Naive thymus-derived CD4-positive, alpha-beta T cell (primary cell): ENCODE results near the gene ZNF23. TPM values are rescaled to one million over a fixed set of nuclear protein-coding genes. Genes with fewer than 3 reads are reported as not detected.

Source experiments
- ATAC-seq: fragments of 150-1000 bp; cut with Tn5 transposase; 2 replicates; pipeline ENCODE4 v1.10.0; 2021; ENCODE audit warnings: mild to moderate bottlenecking, moderate library complexity
- CTCF ChIA-PET: fragments of 350-600 bp; sonication (Branson Sonifier 250); formaldehyde crosslinking; loops from one replicate; lab custom pipeline; 2021; ENCODE audit warnings: antibody characterized with exemption; lab: Charles Lee
- POLR2A ChIA-PET: fragments of 350-600 bp; sonication (Branson Sonifier 250); formaldehyde crosslinking; loops from one replicate; lab custom pipeline; 2021; ENCODE audit warnings: antibody characterized with exemption, inconsistent platforms; lab: Charles Lee
- DNase-seq, 9 donors: peaks; one replicate each; pipeline versions ENCODE4 v3.0.0 to v3.0.0-alpha.2; 2020 to 2022; ENCODE audit warnings: mixed read lengths in 1 of 9
- H3K27ac ChIP-seq: one replicate; pipeline ENCODE4 v1.7.0; 2013; ENCODE audit warnings: mild to moderate bottlenecking, low read depth, low read length, moderate library complexity
- H3K27me3 ChIP-seq, 2 donors: one replicate each; pipeline ENCODE4 v1.7.0; 2013; ENCODE audit warnings: low read length in 2 of 2, mild to moderate bottlenecking in 2 of 2, moderate library complexity in 2 of 2; ENCODE audit not compliant: control insufficient read depth in 2 of 2, insufficient read depth in 2 of 2
- H3K36me3 ChIP-seq, 3 experiments: 1 replicate in 2 of 3; 2 replicates in 1 of 3; pipeline ENCODE4 v1.7.0; 2013; ENCODE audit warnings: low read length in 3 of 3, mild to moderate bottlenecking in 3 of 3, moderate library complexity in 1 of 3; ENCODE audit not compliant: insufficient read depth in 3 of 3, control insufficient read depth in 2 of 3
- H3K4me1 ChIP-seq, 2 donors: one replicate each; pipeline ENCODE4 v1.7.0; 2013; ENCODE audit warnings: low read length in 2 of 2, mild to moderate bottlenecking in 2 of 2, moderate library complexity in 1 of 2; ENCODE audit not compliant: control insufficient read depth in 2 of 2, insufficient read depth in 2 of 2
- H3K4me3 ChIP-seq: 2 replicates; pipeline ENCODE4 v1.7.0; 2013; ENCODE audit warnings: mild to moderate bottlenecking, low read length
- H3K9me3 ChIP-seq, 3 experiments: 1 replicate in 2 of 3; 2 replicates in 1 of 3; pipeline ENCODE4 v1.7.0; 2013; ENCODE audit warnings: low read length in 3 of 3; ENCODE audit not compliant: control insufficient read depth in 2 of 3
- H3K27ac Mint-ChIP-seq, 9 donors: one replicate each; pipeline ENCODE4 v1.8.0; 2020 to 2022; ENCODE audit warnings: mixed read lengths in 9 of 9, mild to moderate bottlenecking in 8 of 9, moderate library complexity in 5 of 9, inconsistent platforms in 2 of 9
- H3K27me3 Mint-ChIP-seq, 5 donors: one replicate each; pipeline ENCODE4 v1.8.0; 2021 to 2022; ENCODE audit warnings: mixed read lengths in 5 of 5, mild to moderate bottlenecking in 1 of 5
- H3K36me3 Mint-ChIP-seq, 5 donors: one replicate each; pipeline ENCODE4 v1.8.0; 2020 to 2022; ENCODE audit warnings: mixed read lengths in 5 of 5, mild to moderate bottlenecking in 3 of 5, inconsistent platforms in 1 of 5
- H3K4me1 Mint-ChIP-seq, 7 donors: one replicate each; pipeline ENCODE4 v1.8.0; 2020 to 2022; ENCODE audit warnings: mixed read lengths in 7 of 7, mild to moderate bottlenecking in 3 of 7, inconsistent platforms in 1 of 7
- H3K4me3 Mint-ChIP-seq, 10 donors: one replicate each; pipeline ENCODE4 v1.8.0; 2020 to 2022; ENCODE audit warnings: mild to moderate bottlenecking in 10 of 10, mixed read lengths in 10 of 10, moderate library complexity in 6 of 10, inconsistent platforms in 2 of 10
- H3K9me3 Mint-ChIP-seq, 11 donors: one replicate each; pipeline ENCODE4 v1.8.0; 2020 to 2022; ENCODE audit warnings: mixed read lengths in 11 of 11, mild to moderate bottlenecking in 4 of 11, inconsistent platforms in 1 of 11, moderate library complexity in 1 of 11
- intact Hi-C, 2 donors: fragments of 100-400 bp; cut with micrococcal nuclease; formaldehyde crosslinking; loops; one replicate each; pipeline ENCODE4 v1.15.1; 2023
- polyA plus RNA-seq, 2 donors: library from polyadenylated mRNA; unstranded; fragments of 300-500 nt; fragmentation: Illumina TruSeq; gene quantifications; one replicate each; pipeline ENCODE4 v1.2.3, GENCODE V29; 2021
- total RNA-seq, 6 experiments: library from RNA in 5 of 6; stranded (reverse) in 5 of 6; gene quantifications; 1 replicate in 5 of 6; 2 replicates in 1 of 6; pipeline ENCODE4 v1.2.3 and lab custom pipeline; 2021 to 2026

Gene ZNF23
- total and polyA plus RNA-seq, 7 experiments from 2014 or later = 6.5 to 16.0 (median 7.5) TPM

- ATAC-seq = no peak
- H3K27me3 Mint-ChIP-seq = peaks cover 35 to 48% (median 39%) of the 10 kb centered on the region in 5 donors
- intact Hi-C loops = no loop called here
- Histone ChIP-seq H3K9me3 (no peaks in the 10 kb centered on the region), H3K27ac (no peak overlapping the region), H3K4me3 (no peak overlapping the region), H3K4me1 (no peaks in the 10 kb centered on the region), H3K27me3 (peaks cover 0 to 6% of the 10 kb centered on the region in 2 donors), H3K36me3 (no peaks in the 10 kb centered on the region)
- no peak overlapping the region for H3K27ac Mint-ChIP-seq
- ChIA-PET POLR2A (no interaction called here), CTCF (interaction anchor here (2.5 kb wide), 1 partner anchor 11 kb away, joined by 13 read pairs; no protein-coding TSS in a partner anchor)
- peaks cover 0 to 18% (median 4%) of the 10 kb centered on the region in 7 donors for H3K4me1 Mint-ChIP-seq
- H3K36me3 Mint-ChIP-seq = no peaks in the 10 kb centered on the region
- no peak for DNase-seq
- H3K4me3 Mint-ChIP-seq = no peak overlapping the region
- H3K9me3 Mint-ChIP-seq = peaks cover 0 to 5% (median 0%) of the 10 kb centered on the region in 11 donors
Observed at GRCh38 chr16:71423016-71423415, 39.0 kb downstream of the ZNF23 start.

GRCh38 chr16:71421911-71422310 is 40.1 kb downstream of the ZNF23 start:
- Histone ChIP-seq H3K36me3 (no peaks in the 10 kb centered on the region), H3K4me3 (no peak overlapping the region), H3K27me3 (peaks cover 0 to 6% of the 10 kb centered on the region in 2 donors), H3K27ac (no peak overlapping the region), H3K4me1 (no peaks in the 10 kb centered on the region), H3K9me3 (no peaks in the 10 kb centered on the region)
- ChIA-PET CTCF (interaction anchor here (0.7 to 2.5 kb wide), 2 partner anchors 10 to 81 kb away, joined by 3 to 13 read pairs; no protein-coding TSS in a partner anchor), POLR2A (no interaction called here)
- intact Hi-C loops = no loop called here
- H3K9me3 Mint-ChIP-seq = peaks cover 0 to 5% (median 0%) of the 10 kb centered on the region in 11 donors
- no peak overlapping the region for H3K27ac Mint-ChIP-seq
- ATAC-seq (peak; percentile 57), DNase-seq (peak in 4 of 9 donors; percentile 3 to 36 (median 15))
- no peak overlapping the region for H3K4me3 Mint-ChIP-seq
- H3K36me3 Mint-ChIP-seq = no peaks in the 10 kb centered on the region
- H3K4me1 Mint-ChIP-seq = peaks cover 0 to 14% (median 4%) of the 10 kb centered on the region in 7 donors
- peaks cover 30 to 46% (median 36%) of the 10 kb centered on the region in 5 donors for H3K27me3 Mint-ChIP-seq

GRCh38 chr16:71414038-71414437 is 48.0 kb downstream of the ZNF23 start:
- DNase-seq (no peak), ATAC-seq (no peak)
- Mint-ChIP-seq H3K4me1 (peaks cover 0 to 6% (median 5%) of the 10 kb centered on the region in 7 donors), H3K27ac (no peak overlapping the region), H3K4me3 (no peak overlapping the region), H3K36me3 (no peaks in the 10 kb centered on the region), H3K9me3 (no peaks in the 10 kb centered on the region), H3K27me3 (peaks cover 22 to 54% (median 42%) of the 10 kb centered on the region in 5 donors)
- ChIA-PET POLR2A (no interaction called here), CTCF (interaction anchor here (0.5 to 7.8 kb wide), 3 partner anchors 86 to 226 kb away, joined by 5 to 104 read pairs (median 10); no protein-coding TSS in a partner anchor)
- intact Hi-C loops = no loop called here
- H3K36me3 ChIP-seq = no peaks in the 10 kb centered on the region
- peaks cover 0 to 7% of the 10 kb centered on the region in 2 donors for H3K27me3 ChIP-seq
- no peak overlapping the region for H3K4me3 ChIP-seq
- no peaks in the 10 kb centered on the region for H3K9me3 ChIP-seq
- peaks cover 3 to 9% of the 10 kb centered on the region in 2 donors for H3K4me1 ChIP-seq
- no peak overlapping the region for H3K27ac ChIP-seq

- Histone ChIP-seq H3K27me3 (peaks cover 0 to 7% of the 10 kb centered on the region in 2 donors), H3K36me3 (no peaks in the 10 kb centered on the region), H3K4me3 (no peak overlapping the region), H3K4me1 (peaks cover 3 to 9% of the 10 kb centered on the region in 2 donors), H3K9me3 (no peaks in the 10 kb centered on the region), H3K27ac (no peak overlapping the region)
- CTCF ChIA-PET = interaction anchor here (0.8 to 7.8 kb wide), 7 partner anchors 9 to 198 kb away, joined by 3 to 104 read pairs (median 5); no protein-coding TSS in a partner anchor
- Mint-ChIP-seq H3K4me3 (no peak overlapping the region), H3K27ac (no peak overlapping the region), H3K9me3 (no peaks in the 10 kb centered on the region), H3K27me3 (peaks cover 23 to 57% (median 43%) of the 10 kb centered on the region in 5 donors), H3K36me3 (no peaks in the 10 kb centered on the region), H3K4me1 (peaks cover 0 to 6% (median 5%) of the 10 kb centered on the region in 7 donors)
- ATAC-seq (no peak), DNase-seq (no peak)
- intact Hi-C loops = loop anchor here in 1 of 2 donors (1.0 kb wide), 1 partner anchor 124 kb away; no protein-coding TSS in a partner anchor
- POLR2A ChIA-PET = no interaction called here
Observed at GRCh38 chr16:71413341-71413740, 48.7 kb downstream of the ZNF23 start.

- ATAC-seq = peak; percentile 80
Observed at GRCh38 chr16:71412270-71413160, 49.5 kb downstream of the ZNF23 start.

GRCh38 chr16:71410146-71410545 is 51.9 kb downstream of the ZNF23 start:
- ATAC-seq = no peak
- Mint-ChIP-seq H3K4me1 (peaks cover 0 to 26% (median 5%) of the 10 kb centered on the region in 7 donors), H3K27me3 (peaks cover 23 to 51% (median 33%) of the 10 kb centered on the region in 5 donors), H3K27ac (no peak overlapping the region), H3K4me3 (no peak overlapping the region), H3K9me3 (peaks cover 0 to 9% (median 0%) of the 10 kb centered on the region in 11 donors), H3K36me3 (no peaks in the 10 kb centered on the region)
- intact Hi-C loops = no loop called here
- Histone ChIP-seq H3K36me3 (no peaks in the 10 kb centered on the region), H3K4me3 (no peak overlapping the region), H3K27me3 (peaks cover 0 to 7% of the 10 kb centered on the region in 2 donors), H3K4me1 (peaks cover 3 to 9% of the 10 kb centered on the region in 2 donors), H3K27ac (no peak overlapping the region), H3K9me3 (no peaks in the 10 kb centered on the region)
- ChIA-PET CTCF (interaction anchor here (3.3 to 7.8 kb wide), 2 partner anchors 13 to 90 kb away, joined by 13 to 104 read pairs; no protein-coding TSS in a partner anchor), POLR2A (no interaction called here)
- DNase-seq = no peak

More at GRCh38 chr16:71412270-71413160, 49.5 kb downstream of the ZNF23 start:
- no peaks in the 10 kb centered on the region for H3K9me3 Mint-ChIP-seq
- peaks cover 0 to 7% of the 10 kb centered on the region in 2 donors for H3K27me3 ChIP-seq
- H3K4me3 Mint-ChIP-seq = peak overlapping the region in 1 of 10 donors; percentile 19
- H3K4me3 ChIP-seq = no peak overlapping the region
- H3K27me3 Mint-ChIP-seq = peaks cover 27 to 59% (median 39%) of the 10 kb centered on the region in 5 donors
- peaks cover 3 to 9% of the 10 kb centered on the region in 2 donors for H3K4me1 ChIP-seq
- H3K36me3 Mint-ChIP-seq = no peaks in the 10 kb centered on the region
- no peak overlapping the region for H3K27ac Mint-ChIP-seq
- ChIA-PET CTCF (interaction anchor here (0.8 to 7.8 kb wide), 9 partner anchors 10 to 198 kb away, joined by 3 to 104 read pairs (median 5); no protein-coding TSS in a partner anchor), POLR2A (no interaction called here)
- DNase-seq = peak; percentile 32 to 66 (median 55)
- no peaks in the 10 kb centered on the region for H3K9me3 ChIP-seq
- H3K4me1 Mint-ChIP-seq = peaks cover 0 to 11% (median 5%) of the 10 kb centered on the region in 7 donors
- no peak overlapping the region for H3K27ac ChIP-seq
- intact Hi-C loops = loop anchor here (1.0 kb wide), 4 partner anchors 87 to 199 kb away; no protein-coding TSS in a partner anchor
- no peaks in the 10 kb centered on the region for H3K36me3 ChIP-seq
